Effector memory CD4-positive, alpha-beta T cell (primary cell): ENCODE results near the gene PRSS50.

Experiments used
- DNase-seq, 3 donors: peaks; one replicate each; pipeline ENCODE4 v3.0.0-alpha.2; 2020
- H3K27ac ChIP-seq: 2 replicates; pipeline ENCODE4 v1.7.0; 2013; ENCODE audit warnings: mild to moderate bottlenecking, low read length, moderate library complexity; ENCODE audit not compliant: insufficient read depth, poor library complexity, severe bottlenecking
- H3K27me3 ChIP-seq: replicated peaks from 2 replicates; pipeline ENCODE4 v1.7.0; 2013; ENCODE audit warnings: mild to moderate bottlenecking, low read length; ENCODE audit not compliant: insufficient read depth, control insufficient read depth, poor library complexity, severe bottlenecking
- H3K36me3 ChIP-seq: 2 replicates; pipeline ENCODE4 v1.7.0; 2013; ENCODE audit warnings: mild to moderate bottlenecking, low read length, moderate library complexity; ENCODE audit not compliant: control insufficient read depth, insufficient read depth
- H3K4me1 ChIP-seq: 2 replicates; pipeline ENCODE4 v1.7.0; 2013; ENCODE audit warnings: low read length, mild to moderate bottlenecking; ENCODE audit not compliant: control insufficient read depth, insufficient read depth, poor library complexity, severe bottlenecking
- H3K4me3 ChIP-seq: 2 replicates; pipeline ENCODE4 v1.7.0; 2013; ENCODE audit warnings: low read length, low read depth, mild to moderate bottlenecking; ENCODE audit not compliant: insufficient read depth, poor library complexity, severe bottlenecking
- H3K9me3 ChIP-seq: 2 replicates; pipeline ENCODE4 v1.7.0; 2013; ENCODE audit warnings: mild to moderate bottlenecking, low read length, moderate library complexity; ENCODE audit not compliant: control insufficient read depth

The PRSS50 gene

GRCh38 chr3:46664188-46664970, 53.3 kb downstream of the PRSS50 start:
- no peak for DNase-seq
- Histone ChIP-seq H3K27me3 (no peaks in the 10 kb centered on the region), H3K4me1 (no peaks in the 10 kb centered on the region), H3K9me3 (no peaks in the 10 kb centered on the region), H3K27ac (no peak overlapping the region), H3K36me3 (no peaks in the 10 kb centered on the region), H3K4me3 (no peak overlapping the region)

GRCh38 chr3:46663591-46664135, 54.0 kb downstream of the PRSS50 start:
- H3K4me3 ChIP-seq, result no peak overlapping the region
- H3K4me1 ChIP-seq, result no peaks in the 10 kb centered on the region
- no peak overlapping the region for H3K27ac ChIP-seq
- H3K27me3 ChIP-seq, result no peaks in the 10 kb centered on the region
- no peaks in the 10 kb centered on the region for H3K9me3 ChIP-seq
- H3K36me3 ChIP-seq, result no peaks in the 10 kb centered on the region
- no peak for DNase-seq

GRCh38 chr3:46662771-46663551, 54.7 kb downstream of the PRSS50 start:
- Histone ChIP-seq H3K4me3 (no peak overlapping the region), H3K4me1 (no peaks in the 10 kb centered on the region), H3K27me3 (no peaks in the 10 kb centered on the region), H3K27ac (no peak overlapping the region), H3K9me3 (no peaks in the 10 kb centered on the region), H3K36me3 (no peaks in the 10 kb centered on the region)
- DNase-seq, result no peak
